GM21390 (cell line): ENCODE data around the gene MPPED1.

Experiments used
- ATAC-seq: cut with Tn5 transposase; IDR thresholded peaks from one replicate; pipeline ENCODE4 v1.9.1; 2021; ENCODE audit not compliant: unreplicated experiment

Gene MPPED1

GRCh38 chr22:43474161-43475101 lies 62.6 kb downstream of the MPPED1 start:
- ATAC-seq = no peak

GRCh38 chr22:43475549-43476076 lies 63.8 kb downstream of the MPPED1 start:
- ATAC-seq = no peak

GRCh38 chr22:43476341-43476740 lies 64.5 kb downstream of the MPPED1 start:
- ATAC-seq = no peak

GRCh38 chr22:43476751-43477725 lies 65.2 kb downstream of the MPPED1 start:
- no peak for ATAC-seq

GRCh38 chr22:43477966-43478365 lies 66.2 kb downstream of the MPPED1 start:
- ATAC-seq = no peak

- ATAC-seq = no peak
These were observed 66.9 kb downstream of the MPPED1 start for GRCh38 chr22:43478621-43479300.

GRCh38 chr22:43479301-43479950 lies 67.6 kb downstream of the MPPED1 start:
- no peak for ATAC-seq

GRCh38 chr22:43479962-43480361 lies 68.1 kb downstream of the MPPED1 start:
- no peak for ATAC-seq

- no peak for ATAC-seq
These were observed 69.9 kb downstream of the MPPED1 start for GRCh38 chr22:43481568-43482317.

- no peak for ATAC-seq
These were observed 70.5 kb downstream of the MPPED1 start for GRCh38 chr22:43482318-43482625.

GRCh38 chr22:43483266-43483665 lies 71.5 kb downstream of the MPPED1 start:
- ATAC-seq = no peak

- no peak for ATAC-seq
These were observed 71.9 kb downstream of the MPPED1 start for GRCh38 chr22:43483669-43484068.

GRCh38 chr22:43484227-43484626 lies 72.4 kb downstream of the MPPED1 start:
- ATAC-seq = no peak

- no peak for ATAC-seq
These were observed 73.8 kb downstream of the MPPED1 start for GRCh38 chr22:43485502-43486089.

- no peak for ATAC-seq
These were observed 75.7 kb downstream of the MPPED1 start for GRCh38 chr22:43487311-43488030.

- ATAC-seq = no peak
These were observed 76.4 kb downstream of the MPPED1 start for GRCh38 chr22:43488031-43488866.

GRCh38 chr22:43488937-43489336 lies 77.1 kb downstream of the MPPED1 start:
- no peak for ATAC-seq

GRCh38 chr22:43490311-43490710 lies 78.5 kb downstream of the MPPED1 start:
- ATAC-seq = no peak
